Posterior vena cava (tissue), 2 donors: ENCODE results near the gene LIPG. TPM values are rescaled to one million over a fixed set of nuclear protein-coding genes. Genes with fewer than 3 reads are reported as not detected.
A peak's percentile ranks its signal among the peaks of the same experiment; 100 is the strongest.
"Not testable (repeated sequence)": the region's sequence is repeated elsewhere in the genome, so short reads cannot be mapped to it uniquely, and the experiment has no call there.

Experiments
- DNase-seq: peaks from one replicate; pipeline ENCODE4 v3.0.0-alpha.2; 2020; ENCODE audit warnings: low spot score
- intact Hi-C, 2 donors: fragments of 100-400 bp; cut with DNase I; formaldehyde crosslinking; loops; one replicate each; pipeline versions ENCODE4 v1.14.1 to v1.14.2; 2022 to 2023
- long read RNA-seq, 2 donors: library from polyadenylated mRNA; unstranded; transcript quantifications; one replicate each; pipeline ENCODE4 v2.0.0, GENCODE V29; 2020 to 2021
- total RNA-seq, 2 donors: library from RNA; stranded (reverse); fragmentation: NEBNext Ultra II Directional; extraction: Animal tissue kit (Norgen Biotek cat#: 25700); gene quantifications; one replicate each; pipeline ENCODE4 v1.2.1, GENCODE V29; 2021
- donor health status: DM: yes; HTN: yes; CAD: no.
- donor health status: DM: yes; HTN: yes; CAD: no.

The LIPG gene
- total RNA-seq: 1 to 10 TPM; 1.2 to 1.7 TPM
- long read RNA-seq, donor 1: 0 reads
- long read RNA-seq, donor 2: 0 reads

DNA sequence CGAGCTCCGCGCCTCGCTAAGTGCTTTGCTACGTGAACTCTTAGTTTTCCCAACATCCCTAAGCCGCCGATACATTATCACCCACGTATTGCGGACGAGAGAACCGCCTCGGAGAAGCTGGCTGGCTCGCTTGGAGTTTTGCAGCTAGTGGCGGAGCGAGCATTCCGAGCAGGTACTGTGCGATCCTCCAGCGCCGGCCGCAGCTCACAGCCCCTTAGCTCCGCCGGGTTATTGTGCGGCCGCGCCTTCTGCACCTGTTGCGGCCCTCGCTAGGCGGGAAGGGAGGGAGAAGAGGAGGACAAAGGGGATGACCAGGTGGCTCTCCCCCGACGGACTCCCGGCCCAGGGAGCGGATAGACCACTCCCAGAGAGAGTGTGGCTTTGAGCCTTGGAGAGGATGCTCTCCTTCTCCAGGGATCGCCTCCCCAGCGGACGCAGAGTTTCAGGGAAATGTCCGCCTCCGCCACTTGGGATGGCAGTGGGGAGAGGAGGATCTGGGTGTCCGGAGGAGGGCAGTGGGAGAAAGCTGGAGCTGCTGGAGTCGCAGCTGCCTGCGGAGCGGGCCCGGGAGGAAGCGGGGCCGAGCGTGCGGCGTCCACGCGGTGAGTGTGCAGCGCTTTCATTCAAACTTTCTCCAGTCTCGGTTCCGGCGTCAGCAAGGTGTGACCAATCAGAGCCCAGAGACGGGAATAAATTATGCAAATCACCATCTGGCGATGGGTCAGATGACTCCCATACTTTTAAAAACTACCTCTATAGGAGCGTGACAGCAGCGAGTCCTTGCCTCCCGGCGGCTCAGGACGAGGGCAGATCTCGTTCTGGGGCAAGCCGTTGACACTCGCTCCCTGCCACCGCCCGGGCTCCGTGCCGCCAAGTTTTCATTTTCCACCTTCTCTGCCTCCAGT, at the start of gene LIPG:
LIPG (plus strand) TSS at position 769 of the 905 bp plus-strand sequence. CDS start 252 bp downstream, outside the sequence.
- DNase-seq: no peak
- intact Hi-C loops: loop anchor here (5.0 to 10.0 kb wide), 3 partner anchors 203 to 303 kb away; no protein-coding TSS in a partner anchor

DNA sequence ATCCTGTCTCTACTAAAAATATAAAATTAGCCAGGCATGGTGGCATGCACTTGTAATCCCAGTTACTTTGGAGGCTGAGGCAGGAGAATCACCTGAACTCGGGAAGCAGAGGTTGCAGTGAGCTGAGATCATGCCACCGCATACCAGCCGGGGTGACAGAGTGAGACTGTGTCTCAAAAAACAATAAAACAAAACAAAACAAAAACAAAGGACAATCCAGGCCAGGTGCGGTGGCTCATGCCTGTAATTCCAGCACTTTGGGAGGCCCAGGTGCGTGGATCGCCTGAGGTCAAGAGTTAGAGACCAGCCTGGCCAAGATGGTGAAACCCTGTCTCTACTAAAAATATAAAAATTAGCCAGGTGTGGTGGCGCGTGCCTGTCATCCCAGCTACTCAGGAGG, 49.0 kb upstream of the LIPG start:
- peak; percentile 57 for DNase-seq
- intact Hi-C loops: loop anchor here in 1 of 2 donors (5.0 kb wide), 1 partner anchor 339 kb away; no protein-coding TSS in a partner anchor

DNA sequence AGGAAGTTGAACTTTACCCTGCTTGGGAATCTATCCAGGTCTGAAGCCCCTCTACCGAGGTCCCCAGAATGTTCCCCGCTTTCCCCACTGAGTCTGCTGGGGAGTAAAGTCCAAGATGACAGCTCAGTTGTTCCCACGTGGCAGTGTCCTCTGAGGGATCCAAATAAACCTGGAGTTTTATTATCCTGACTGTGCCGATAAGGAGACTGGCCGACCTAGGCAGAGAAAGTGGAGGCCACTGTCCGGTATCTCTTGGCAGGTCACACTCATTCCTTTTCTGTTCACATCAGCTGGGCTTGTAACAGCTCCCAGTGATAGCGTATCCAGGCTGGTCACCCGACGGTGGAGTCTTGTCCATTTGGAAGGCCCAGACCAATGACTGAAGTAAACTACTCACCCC, 47.3 kb upstream of the LIPG start:
- DNase-seq: peak; percentile 35
- intact Hi-C loops: loop anchor here in 1 of 2 donors (5.0 kb wide), 1 partner anchor 338 kb away; no protein-coding TSS in a partner anchor

DNA sequence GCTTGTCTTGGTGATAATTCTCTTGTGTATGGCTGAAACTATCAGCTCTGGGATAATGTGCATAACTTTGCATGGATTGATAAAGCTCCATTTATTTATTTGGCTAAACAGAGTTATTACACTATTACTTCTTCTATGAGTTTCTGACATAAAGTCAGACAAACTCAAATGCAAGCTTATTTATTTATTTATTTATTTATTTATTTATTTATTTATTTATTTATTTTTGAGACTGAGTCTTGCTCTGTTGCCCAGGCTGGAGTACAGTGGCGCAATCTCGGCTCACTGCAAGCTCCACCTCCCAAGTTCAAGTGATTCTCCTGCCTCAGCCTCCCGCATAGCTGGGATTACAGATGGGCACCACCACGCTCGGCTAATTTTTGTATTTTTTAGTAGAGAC, 46.9 kb upstream of the LIPG start:
- intact Hi-C loops, DNase-seq: not testable (repeated sequence)

DNA sequence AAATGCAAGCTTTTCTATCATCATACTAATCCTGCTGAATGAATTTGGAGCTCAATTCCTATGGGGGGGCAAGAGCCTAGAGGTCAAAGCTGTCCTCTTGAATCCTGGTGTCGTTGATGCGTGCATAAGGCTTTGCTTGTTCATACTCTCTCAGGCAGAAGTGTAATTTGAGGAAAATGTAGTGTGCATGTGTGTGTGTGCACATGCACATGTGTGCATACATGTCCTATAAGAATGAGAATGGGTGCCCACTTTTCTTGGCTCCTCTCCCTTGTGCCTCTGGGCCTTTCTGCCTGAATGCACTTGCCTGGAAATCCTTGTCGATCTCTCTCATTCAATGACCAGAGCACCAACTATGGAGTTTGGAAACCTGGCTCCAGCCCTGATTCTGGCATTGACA, 46.3 kb upstream of the LIPG start:
- DNase-seq: no peak
- intact Hi-C loops: no loop called here

DNA sequence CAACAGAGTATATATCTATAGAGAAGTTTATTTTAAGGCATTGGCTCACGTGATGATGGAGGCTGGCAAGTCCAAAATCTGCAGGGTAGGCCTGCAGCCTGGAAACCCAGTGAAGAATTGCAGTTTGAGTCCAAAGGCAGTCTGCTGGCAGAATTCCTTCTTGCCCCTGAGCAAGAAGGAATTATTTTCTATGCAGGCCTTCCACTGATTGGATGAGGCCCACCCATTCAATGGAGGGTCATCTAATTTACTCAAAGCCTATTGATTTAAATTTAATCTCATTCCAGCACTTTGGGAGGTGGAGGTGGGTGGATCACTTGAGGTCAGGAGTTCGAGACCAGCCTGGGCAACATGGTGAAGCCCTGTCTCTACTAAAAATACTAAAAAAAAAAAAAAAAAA, 44.4 kb upstream of the LIPG start:
- intact Hi-C loops: no loop called here
- peak; percentile 9 for DNase-seq

DNA sequence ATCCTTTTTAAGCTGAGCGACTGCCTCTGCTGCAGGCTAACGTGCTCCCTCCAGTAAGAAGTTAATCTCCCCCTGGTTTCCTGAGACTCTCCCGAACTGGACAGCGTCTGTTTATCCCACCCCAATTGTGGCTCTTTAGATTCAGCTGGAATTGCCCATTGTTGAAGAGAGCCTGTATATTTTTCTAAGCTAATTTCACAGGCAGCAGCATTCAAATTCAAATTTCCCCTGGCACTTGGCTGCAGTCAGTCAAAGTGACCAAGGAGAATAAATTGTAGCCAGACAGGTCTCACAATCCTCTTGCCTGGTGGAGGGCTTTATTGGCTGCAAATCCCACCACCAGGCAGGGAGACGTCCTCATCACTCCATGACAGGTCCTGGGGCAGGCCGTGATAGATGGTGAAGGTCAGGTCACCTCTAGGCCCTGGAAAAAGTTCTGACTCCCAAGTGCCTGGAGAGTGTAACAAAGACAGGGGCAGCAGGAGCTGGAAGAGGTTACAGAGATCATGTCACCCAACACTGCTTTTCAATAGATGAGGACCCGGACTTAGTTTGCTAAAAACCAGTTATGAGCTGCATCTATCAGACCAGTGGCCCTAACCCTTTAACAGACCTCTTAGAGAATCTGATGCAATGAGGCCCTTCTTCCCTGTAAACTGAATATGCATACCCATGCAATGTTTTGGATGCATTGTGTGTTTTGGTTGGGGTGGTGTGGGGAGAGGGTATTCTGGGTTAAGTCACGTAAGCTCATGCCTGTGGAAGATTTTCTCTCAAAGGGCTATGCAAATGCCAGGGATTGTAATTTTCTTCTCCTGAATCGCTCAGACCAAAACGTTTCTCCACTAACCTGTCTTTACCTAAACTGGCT, 42.5 kb upstream of the LIPG start:
- intact Hi-C loops: no loop called here

DNA sequence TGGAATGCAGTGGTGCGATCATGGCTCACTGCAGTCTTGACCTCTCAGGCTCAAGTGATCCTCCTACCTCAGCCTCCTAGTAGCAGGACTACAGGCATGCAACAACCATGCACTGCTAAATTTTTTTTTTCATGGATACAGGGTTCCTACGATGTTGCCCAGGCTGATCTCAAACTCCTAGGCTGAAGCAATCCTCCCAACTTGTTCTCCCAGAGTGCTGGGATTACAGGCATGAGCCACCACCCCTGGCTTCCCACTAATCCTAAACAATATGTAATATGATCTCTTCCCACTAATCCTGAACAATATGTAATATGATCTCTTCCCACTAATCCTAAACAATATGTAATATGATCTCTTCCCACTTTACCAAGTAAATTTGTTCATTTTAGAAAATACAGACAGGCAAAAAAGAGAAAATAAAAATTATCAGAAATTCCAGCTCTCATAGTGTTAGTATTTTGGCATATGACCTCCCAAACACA, 41.2 kb upstream of the LIPG start:
- intact Hi-C loops: no loop called here
- DNase-seq: no peak

More for the DNA sequence above, 42.5 kb upstream of the LIPG start:
- DNase-seq: peak; percentile 29

DNA sequence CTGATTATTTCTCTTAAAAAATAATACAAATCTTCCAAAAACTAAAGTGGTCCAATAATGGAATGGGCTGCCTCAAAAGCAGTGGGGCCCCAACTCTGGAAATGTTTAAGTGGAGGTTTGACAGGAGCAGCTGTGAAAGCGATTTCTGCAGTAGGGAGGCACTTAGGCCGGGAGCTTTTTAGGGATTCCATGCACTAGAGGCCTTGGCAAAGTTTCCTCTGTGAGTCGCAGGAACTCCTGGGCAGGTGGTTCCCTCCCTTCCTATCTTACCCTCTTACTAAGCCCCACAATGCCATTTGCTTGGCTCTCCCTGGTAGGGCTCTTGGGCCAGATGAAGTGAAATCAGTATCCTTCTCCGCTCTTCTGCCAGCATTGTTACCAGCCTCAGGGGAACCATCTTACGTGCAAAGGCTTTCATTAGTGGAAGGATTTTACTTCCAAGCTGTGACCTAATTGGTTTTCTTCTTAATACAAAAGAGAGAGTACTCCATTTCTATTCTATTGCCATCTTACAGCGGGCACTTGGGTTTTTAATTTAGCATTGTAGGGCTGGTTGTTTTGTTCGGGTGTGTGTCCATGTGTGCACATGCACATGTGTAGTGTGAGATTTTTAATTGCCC, 40.5 kb upstream of the LIPG start:
- intact Hi-C loops: no loop called here
- no peak for DNase-seq

DNA sequence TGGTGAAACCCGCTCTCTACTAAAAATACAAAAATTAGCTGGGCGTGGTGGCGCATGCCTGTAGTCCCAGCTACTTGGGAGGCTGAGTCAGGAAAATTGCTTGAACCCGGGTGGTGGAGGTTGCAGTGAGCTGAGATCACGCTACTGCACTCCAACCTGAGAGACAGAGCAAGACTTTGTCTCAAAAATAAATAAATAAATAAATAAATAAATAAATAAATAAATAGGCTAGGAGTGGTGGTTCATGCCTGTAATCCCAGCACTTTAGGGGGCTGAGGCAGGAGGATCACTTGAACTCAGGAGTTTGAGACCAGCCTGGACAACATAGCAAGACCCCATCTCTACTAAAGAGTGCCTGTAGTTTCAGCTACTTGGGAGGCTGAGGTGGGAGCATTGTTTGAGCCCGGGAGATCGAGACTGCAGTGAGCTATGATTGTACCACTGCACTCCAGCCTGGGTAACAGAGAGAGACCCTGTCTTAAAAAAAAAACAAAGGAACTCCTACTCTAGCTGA, 38.2 kb upstream of the LIPG start:
- DNase-seq, intact Hi-C loops: not testable (repeated sequence)

DNA sequence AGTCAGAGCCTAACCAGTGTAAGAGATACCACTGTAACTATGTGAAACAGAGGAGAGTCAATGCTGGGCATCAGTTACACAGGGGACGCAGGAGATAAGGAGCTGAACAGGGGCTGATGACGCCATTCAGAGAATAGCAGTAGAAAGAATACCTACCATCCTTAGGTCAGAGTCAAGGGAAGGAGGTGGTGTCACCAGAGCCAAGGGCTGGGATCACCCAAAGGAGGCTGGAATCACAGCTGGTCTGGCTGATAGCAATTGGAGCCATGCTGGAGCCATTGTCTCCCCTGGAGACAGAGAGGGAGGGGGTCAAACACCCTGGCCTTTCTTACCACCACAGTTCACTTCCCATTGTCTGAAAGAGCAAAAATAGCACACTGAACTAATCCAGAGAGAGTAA, 37.5 kb upstream of the LIPG start:
- DNase-seq: peak; percentile 23
- intact Hi-C loops: no loop called here

DNA sequence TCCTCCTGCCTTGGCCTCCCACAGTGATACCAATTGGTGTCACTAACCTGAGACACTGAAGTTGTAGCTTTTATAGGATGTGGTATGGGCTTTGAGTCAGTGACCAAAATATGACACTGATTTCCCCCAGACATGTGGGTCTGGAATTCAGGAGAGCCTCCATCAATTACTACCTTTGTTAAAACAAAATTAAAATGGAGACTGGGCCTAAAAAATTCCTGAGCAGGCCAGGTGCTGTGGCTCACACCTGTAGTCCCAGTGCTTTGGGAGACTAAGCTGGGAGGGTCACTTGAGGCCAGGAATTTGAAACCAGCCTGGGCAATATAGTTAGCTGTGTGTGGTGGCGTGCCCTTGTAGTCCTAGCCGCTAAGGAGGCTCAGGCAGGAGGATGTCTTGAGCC, 36.9 kb upstream of the LIPG start:
- DNase-seq: no peak
- intact Hi-C loops: no loop called here

DNA sequence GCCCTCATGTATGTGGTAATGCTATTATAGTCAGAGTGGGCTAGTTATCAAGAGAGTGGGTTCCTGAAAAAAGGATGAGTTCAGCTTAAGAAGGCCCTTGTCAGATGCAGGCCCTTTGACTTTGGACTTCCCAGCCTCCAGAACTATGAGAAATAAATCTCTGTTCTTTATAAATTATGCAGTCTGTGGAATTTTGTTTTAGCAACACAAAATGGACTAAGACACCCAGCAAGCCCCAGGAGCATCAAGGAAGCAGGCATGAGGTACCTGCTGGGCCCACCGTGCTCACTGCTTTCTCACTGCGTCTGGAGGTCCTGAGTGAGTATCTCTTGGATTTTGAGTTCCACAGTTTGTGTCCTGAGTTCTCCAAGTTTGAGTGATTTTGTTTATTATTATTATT, 35.9 kb upstream of the LIPG start:
- no peak for DNase-seq
- intact Hi-C loops: no loop called here

DNA sequence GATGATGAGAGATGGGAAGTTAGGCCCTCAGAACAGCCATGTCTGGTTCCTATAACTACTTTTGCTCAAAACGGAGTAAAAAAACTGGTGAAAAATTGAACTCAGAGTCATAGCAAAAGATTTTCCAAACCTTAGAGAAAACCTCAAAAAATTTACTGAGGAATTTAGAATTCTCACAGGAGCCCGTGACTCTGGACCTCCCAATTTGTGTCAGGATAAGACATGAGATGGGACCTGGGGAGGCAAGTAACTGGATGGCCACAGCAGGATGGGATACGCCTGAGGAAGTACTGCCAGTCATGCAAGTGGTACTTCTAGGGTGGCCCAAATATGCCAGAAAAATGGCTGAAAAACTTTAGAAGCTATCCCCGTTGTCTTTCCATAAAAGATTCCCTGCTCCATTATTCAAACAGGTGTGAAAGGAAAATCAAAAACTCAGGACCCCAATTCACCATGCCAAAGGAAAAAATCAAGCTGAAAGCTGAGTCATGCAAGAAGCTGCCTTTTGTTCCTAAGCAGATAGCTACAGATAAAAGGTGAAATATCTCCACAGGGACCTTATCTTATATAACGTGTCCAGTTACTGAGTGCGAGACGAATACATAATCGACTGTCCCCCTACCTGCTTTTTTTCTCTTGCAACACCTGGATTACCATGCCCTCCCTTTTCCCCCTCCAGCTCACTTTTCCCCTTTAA, 34.1 kb upstream of the LIPG start:
- DNase-seq: no peak
- intact Hi-C loops: no loop called here

DNA sequence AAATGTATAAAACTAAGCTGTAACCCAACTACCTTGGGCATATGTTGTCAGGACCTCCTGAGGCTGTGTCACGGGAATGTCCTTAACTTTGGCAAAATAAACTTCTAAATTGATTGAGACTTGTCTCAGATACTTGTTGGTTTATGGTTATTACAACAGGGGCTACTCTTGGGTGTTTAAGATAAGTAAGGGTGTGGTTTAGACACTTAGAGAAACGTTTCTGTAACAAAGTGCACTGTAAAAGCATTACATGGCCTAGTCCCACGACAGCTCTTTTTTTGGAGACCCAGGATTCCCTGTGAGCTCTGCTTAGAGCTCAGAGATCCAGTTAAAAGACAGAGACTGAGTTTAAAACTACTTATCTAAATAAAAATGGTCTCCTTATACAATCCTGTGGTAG, 32.3 kb upstream of the LIPG start:
- intact Hi-C loops: no loop called here
- DNase-seq: no peak

DNA sequence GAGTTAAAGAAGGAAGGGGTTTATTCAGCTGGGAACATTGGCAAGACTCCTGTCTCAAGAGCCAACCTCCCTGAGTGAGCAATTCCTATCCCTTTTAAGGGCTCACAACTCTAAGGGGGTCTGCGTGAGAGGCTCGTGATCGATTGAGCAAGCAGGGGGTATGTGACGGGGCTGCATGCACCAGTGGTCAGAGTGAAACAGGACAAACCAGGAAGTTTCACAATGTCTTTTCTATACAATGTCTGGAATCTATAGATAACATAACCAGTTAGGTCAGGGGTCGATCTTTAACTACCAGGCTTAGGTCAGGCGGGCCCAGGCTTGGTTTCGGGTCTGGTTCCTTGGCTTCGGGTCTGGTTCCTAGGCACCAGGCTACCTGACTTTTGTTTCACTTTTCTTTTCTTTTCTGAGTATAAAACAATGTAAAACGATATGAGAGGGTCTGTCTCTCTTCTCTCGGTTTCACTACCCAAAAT, 30.1 kb upstream of the LIPG start:
- intact Hi-C loops: no loop called here
- no peak for DNase-seq

DNA sequence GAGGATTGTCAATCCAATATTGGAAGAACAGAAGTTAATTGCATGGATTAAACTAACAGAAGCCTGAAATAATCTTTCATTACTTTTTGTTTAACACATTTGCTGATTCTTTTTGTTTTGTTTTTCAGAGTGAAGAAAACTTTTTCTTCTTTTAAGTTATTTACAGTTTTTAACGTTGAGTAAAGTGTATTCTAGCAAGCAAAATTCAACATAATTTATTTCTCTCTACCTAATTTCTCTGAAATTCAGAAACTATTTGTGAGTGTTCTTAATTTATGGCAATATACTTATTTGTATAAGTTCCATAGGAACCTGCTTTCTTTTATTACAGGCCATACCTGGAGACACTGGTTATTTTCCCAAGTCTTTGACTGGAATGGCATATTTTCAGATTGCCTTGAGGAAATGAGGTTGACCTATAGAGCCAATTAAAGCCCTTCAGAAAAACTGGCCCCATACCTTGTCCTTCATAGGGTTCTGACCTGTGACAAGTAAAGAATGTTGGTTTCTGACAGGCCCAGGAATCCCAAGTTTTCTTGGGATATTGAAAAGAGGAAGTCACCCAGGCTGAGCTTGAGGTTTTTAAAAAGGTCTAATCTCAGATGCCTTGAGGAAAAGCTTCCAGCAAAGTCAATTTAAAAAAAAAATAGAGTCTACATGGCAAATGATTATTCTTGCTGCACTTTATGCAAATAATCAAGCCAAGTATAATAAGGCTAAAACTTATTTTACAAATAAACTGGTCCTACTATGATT, 26.8 kb upstream of the LIPG start:
- intact Hi-C loops: no loop called here
- DNase-seq: no peak
